PC-3 (cell line): Measurements from ENCODE around the gene GPR137B.

Experiments used
- EZH2 ChIP-seq: fragments of 300-600 bp; sonication (generic); IDR thresholded peaks from one replicate; pipeline ENCODE4 v1.6.1; 2017; ENCODE audit warnings: antibody characterized with exemption, mild to moderate bottlenecking, low read length; ENCODE audit not compliant: unreplicated experiment
- TF ChIP-seq, protein P1 (sequence below): fragments of 300-600 bp; sonication (generic); conservative IDR thresholded peaks from 2 replicates; pipeline ENCODE4 v1.5.1; 2017; ENCODE audit warnings: antibody characterized with exemption, low read depth, mild to moderate bottlenecking, low read length

DNA sequence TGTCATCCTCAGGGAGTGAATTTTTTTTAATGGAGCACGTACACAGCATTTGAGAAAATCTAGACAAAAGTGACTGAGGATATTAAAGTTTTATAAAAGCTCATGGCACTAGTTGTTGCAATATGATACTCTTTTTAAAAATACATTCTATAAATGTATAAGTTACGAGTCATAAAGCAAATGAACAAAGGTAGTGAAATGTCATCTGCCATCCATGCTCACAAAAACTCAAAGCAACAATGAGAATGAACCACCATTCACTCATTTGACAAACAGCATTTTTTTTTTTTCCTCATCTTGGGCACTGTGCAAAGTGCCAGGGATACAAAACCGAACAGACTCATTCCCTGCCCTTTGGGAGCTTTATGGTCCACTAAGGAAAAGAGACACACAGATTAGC lies 38.7 kb downstream of the GPR137B start:
- TF ChIP-seq, protein P1, sequence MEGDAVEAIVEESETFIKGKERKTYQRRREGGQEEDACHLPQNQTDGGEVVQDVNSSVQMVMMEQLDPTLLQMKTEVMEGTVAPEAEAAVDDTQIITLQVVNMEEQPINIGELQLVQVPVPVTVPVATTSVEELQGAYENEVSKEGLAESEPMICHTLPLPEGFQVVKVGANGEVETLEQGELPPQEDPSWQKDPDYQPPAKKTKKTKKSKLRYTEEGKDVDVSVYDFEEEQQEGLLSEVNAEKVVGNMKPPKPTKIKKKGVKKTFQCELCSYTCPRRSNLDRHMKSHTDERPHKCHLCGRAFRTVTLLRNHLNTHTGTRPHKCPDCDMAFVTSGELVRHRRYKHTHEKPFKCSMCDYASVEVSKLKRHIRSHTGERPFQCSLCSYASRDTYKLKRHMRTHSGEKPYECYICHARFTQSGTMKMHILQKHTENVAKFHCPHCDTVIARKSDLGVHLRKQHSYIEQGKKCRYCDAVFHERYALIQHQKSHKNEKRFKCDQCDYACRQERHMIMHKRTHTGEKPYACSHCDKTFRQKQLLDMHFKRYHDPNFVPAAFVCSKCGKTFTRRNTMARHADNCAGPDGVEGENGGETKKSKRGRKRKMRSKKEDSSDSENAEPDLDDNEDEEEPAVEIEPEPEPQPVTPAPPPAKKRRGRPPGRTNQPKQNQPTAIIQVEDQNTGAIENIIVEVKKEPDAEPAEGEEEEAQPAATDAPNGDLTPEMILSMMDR = no peak
- TF ChIP-seq EZH2 = no peak
